Bronchial epithelial cell (primary cell): ENCODE measurements around the gene SLCO2B1. TPM values are rescaled to one million over a fixed set of nuclear protein-coding genes. Genes with fewer than 3 reads are reported as not detected.
A peak's percentile ranks its signal among the peaks of the same experiment; 100 is the strongest.

ENCODE experiments used
- DNase-seq: peaks from one replicate; pipeline ENCODE4 v3.0.0-alpha.2; 2010; ENCODE audit warnings: low read depth
- FAIRE-seq: peaks from 2 replicates; lab custom pipeline; 2011; peaks lifted over from hg19 to GRCh38; lab: Jason Lieb, UNC
- H3K27me3 ChIP-seq: 2 replicates; pipeline ENCODE4 v1.5.1; 2011; ENCODE audit warnings: low read length; ENCODE audit not compliant: control insufficient read depth, insufficient read depth
- H3K36me3 ChIP-seq: 2 replicates; pipeline ENCODE4 v1.5.1; 2011; ENCODE audit warnings: low read length; ENCODE audit not compliant: control insufficient read depth, insufficient read depth
- H3K4me3 ChIP-seq: 2 replicates; pipeline ENCODE4 v1.5.1; 2011; ENCODE audit warnings: mild to moderate bottlenecking, low read depth, low read length, control low read depth
- CTCF ChIP-seq: IDR thresholded peaks from 2 replicates; pipeline ENCODE4 v1.5.1; 2011; ENCODE audit warnings: mild to moderate bottlenecking, moderate library complexity, low read length, control low read depth, inconsistent platforms; ENCODE audit not compliant: insufficient read depth, severe bottlenecking
- total RNA-seq: library from RNA; depleted of rRNA; stranded (reverse); fragments of >200 nt; gene quantifications from 2 replicates; pipeline ENCODE4 v1.2.1, GENCODE V29; 2014

The SLCO2B1 gene
- total RNA-seq, 1 donor from 2014 or later = not detected

GRCh38 chr11:75155570-75156422, 4.9 kb downstream of the SLCO2B1 start:
- H3K27me3 ChIP-seq = peaks cover 16% of the 10 kb centered on the region
- FAIRE-seq (peak; percentile 18), DNase-seq (no peak)
- no peak overlapping the region for H3K4me3 ChIP-seq
- TF ChIP-seq CTCF = no peak
- no peaks in the 10 kb centered on the region for H3K36me3 ChIP-seq

- Histone ChIP-seq H3K27me3 (peaks cover 7% of the 10 kb centered on the region), H3K36me3 (no peaks in the 10 kb centered on the region), H3K4me3 (no peak overlapping the region)
- no peak for TF ChIP-seq CTCF
- FAIRE-seq (no peak), DNase-seq (no peak)
Observed at GRCh38 chr11:75158241-75158640, 7.3 kb downstream of the SLCO2B1 start.

- H3K4me3 ChIP-seq = no peak overlapping the region
- no peak for TF ChIP-seq CTCF
- FAIRE-seq (no peak), DNase-seq (no peak)
- H3K27me3 ChIP-seq = peaks cover 6% of the 10 kb centered on the region
- no peaks in the 10 kb centered on the region for H3K36me3 ChIP-seq
Observed at GRCh38 chr11:75158696-75159150, 7.8 kb downstream of the SLCO2B1 start.

GRCh38 chr11:75159151-75159953, 8.4 kb downstream of the SLCO2B1 start:
- FAIRE-seq = no peak

GRCh38 chr11:75160220-75160757, 9.4 kb downstream of the SLCO2B1 start:
- Histone ChIP-seq H3K27me3 (peaks cover 6% of the 10 kb centered on the region), H3K4me3 (no peak overlapping the region), H3K36me3 (no peaks in the 10 kb centered on the region)
- FAIRE-seq (no peak), DNase-seq (no peak)
- no peak for TF ChIP-seq CTCF

More at GRCh38 chr11:75159151-75159953, 8.4 kb downstream of the SLCO2B1 start:
- Histone ChIP-seq H3K27me3 (peaks cover 6% of the 10 kb centered on the region), H3K36me3 (no peaks in the 10 kb centered on the region), H3K4me3 (no peak overlapping the region)
- TF ChIP-seq CTCF = no peak
- no peak for DNase-seq
